AG04450 (cell line): ENCODE results near the gene VANGL2. TPM values are rescaled to one million over a fixed set of nuclear protein-coding genes. Genes with fewer than 3 reads are reported as not detected.

Source experiments
- CTCF ChIA-PET: fragments of 300-600, 350-600 bp; formaldehyde crosslinking; extraction: SDS; loops from one replicate; lab custom pipeline; 2022; ENCODE audit warnings: antibody characterized with exemption, inconsistent platforms; lab: Charles Lee
- POLR2A ChIA-PET: fragments of 350-600 bp; formaldehyde crosslinking; extraction: SDS; loops from one replicate; lab custom pipeline; 2021; ENCODE audit warnings: antibody characterized with exemption, inconsistent platforms; lab: Yijun Ruan, JAX
- DNase-seq: peaks from one replicate; pipeline ENCODE4 v3.0.0-alpha.2; 2011; ENCODE audit warnings: low read depth, low spot score
- H3K27ac ChIP-seq: one replicate; pipeline ENCODE4 v1.5.1; 2012; ENCODE audit warnings: low read depth, low read length, control low read depth
- H3K27me3 ChIP-seq: one replicate; pipeline ENCODE4 v1.6.0; 2012; ENCODE audit warnings: low read length; ENCODE audit not compliant: control insufficient read depth, insufficient read depth
- H3K4me3 ChIP-seq: 2 replicates; pipeline ENCODE4 v1.5.1; 2011; ENCODE audit warnings: mild to moderate bottlenecking, low read depth, low read length, control low read depth
- H3K9me3 ChIP-seq: 2 replicates; pipeline ENCODE4 v1.5.1; 2012; ENCODE audit warnings: low read length; ENCODE audit not compliant: control insufficient read depth, insufficient read depth
- polyA plus RNA-seq: library from polyadenylated mRNA; depleted of rRNA; stranded (reverse); fragments of >200 nt; gene quantifications from 2 replicates; pipeline ENCODE4 v1.2.3, GENCODE V29; 2011
- TF ChIP-seq, protein P1 (sequence below): IDR thresholded peaks from 2 replicates; pipeline ENCODE4 v1.5.1; 2011; ENCODE audit warnings: low read depth, low read length, control low read depth, inconsistent platforms

Gene VANGL2
- polyA plus RNA-seq, 1 experiment = 3.4 TPM

DNA sequence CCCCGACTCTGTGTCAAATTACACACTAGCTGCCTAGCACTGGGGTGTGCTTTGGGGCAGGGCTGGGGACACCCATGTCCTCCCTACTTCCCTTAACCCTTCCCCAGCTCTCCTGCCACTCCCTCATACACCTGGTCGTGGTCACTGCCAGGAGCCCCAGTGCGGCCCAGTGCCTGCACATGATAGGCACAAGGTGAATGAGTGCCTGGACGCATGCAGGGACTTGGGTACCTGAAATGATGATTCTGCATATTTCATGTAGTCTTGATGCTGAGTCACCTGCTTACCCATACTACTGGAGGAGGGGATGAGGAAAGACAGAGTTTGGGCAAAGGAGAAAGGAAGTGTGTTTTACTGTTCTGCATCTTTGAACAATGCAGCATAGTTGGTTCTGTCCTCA is 1.5 kb upstream of the VANGL2 start:
- no peak overlapping the region for H3K27ac ChIP-seq
- TF ChIP-seq, protein P1, sequence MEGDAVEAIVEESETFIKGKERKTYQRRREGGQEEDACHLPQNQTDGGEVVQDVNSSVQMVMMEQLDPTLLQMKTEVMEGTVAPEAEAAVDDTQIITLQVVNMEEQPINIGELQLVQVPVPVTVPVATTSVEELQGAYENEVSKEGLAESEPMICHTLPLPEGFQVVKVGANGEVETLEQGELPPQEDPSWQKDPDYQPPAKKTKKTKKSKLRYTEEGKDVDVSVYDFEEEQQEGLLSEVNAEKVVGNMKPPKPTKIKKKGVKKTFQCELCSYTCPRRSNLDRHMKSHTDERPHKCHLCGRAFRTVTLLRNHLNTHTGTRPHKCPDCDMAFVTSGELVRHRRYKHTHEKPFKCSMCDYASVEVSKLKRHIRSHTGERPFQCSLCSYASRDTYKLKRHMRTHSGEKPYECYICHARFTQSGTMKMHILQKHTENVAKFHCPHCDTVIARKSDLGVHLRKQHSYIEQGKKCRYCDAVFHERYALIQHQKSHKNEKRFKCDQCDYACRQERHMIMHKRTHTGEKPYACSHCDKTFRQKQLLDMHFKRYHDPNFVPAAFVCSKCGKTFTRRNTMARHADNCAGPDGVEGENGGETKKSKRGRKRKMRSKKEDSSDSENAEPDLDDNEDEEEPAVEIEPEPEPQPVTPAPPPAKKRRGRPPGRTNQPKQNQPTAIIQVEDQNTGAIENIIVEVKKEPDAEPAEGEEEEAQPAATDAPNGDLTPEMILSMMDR = no peak
- DNase-seq = no peak
- no peak overlapping the region for H3K4me3 ChIP-seq
- H3K9me3 ChIP-seq = no peaks in the 10 kb centered on the region
- H3K27me3 ChIP-seq = peaks cover 46% of the 10 kb centered on the region
- ChIA-PET CTCF (no interaction called here), POLR2A (no interaction called here)

DNA sequence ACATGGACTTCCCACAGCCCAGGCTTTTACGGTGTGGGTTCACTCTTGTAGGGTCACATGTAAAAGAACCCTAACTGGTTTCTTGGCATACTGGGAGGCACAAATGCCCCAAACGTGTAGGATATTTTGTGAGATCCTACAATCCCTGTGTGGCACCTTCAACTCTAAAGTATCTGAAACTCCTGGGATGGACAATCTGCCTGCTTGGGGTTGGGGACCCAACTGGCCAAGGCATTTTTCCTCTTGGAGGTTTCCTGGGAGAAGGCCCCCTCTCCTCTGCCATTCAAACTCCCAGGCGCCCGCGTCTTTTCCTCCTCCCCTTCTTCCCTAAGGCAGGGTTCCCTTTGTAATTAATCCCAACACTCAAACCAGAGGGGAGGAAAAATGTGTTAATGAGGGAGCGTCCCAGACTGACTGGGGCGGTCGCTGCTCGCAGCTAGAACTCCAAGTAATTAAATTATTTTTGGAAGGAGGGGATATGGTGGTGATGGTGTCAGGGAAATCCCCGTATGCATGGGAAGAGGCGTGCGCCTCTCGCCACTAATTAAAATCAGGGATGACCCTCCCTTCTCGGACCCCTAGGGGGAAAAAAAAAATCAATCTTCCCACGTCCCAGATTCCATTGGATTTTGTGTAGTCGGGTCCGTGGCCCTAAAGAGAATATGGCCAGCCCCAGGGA is 681 bp upstream of the VANGL2 start:
- CTCF ChIA-PET = no interaction called here
- peaks cover 46% of the 10 kb centered on the region for H3K27me3 ChIP-seq
- TF ChIP-seq, protein P1 = no peak
- POLR2A ChIA-PET = no interaction called here
- DNase-seq = no peak
- H3K9me3 ChIP-seq = no peaks in the 10 kb centered on the region
- peak overlapping the region; percentile 58 for H3K4me3 ChIP-seq
- no peak overlapping the region for H3K27ac ChIP-seq

DNA sequence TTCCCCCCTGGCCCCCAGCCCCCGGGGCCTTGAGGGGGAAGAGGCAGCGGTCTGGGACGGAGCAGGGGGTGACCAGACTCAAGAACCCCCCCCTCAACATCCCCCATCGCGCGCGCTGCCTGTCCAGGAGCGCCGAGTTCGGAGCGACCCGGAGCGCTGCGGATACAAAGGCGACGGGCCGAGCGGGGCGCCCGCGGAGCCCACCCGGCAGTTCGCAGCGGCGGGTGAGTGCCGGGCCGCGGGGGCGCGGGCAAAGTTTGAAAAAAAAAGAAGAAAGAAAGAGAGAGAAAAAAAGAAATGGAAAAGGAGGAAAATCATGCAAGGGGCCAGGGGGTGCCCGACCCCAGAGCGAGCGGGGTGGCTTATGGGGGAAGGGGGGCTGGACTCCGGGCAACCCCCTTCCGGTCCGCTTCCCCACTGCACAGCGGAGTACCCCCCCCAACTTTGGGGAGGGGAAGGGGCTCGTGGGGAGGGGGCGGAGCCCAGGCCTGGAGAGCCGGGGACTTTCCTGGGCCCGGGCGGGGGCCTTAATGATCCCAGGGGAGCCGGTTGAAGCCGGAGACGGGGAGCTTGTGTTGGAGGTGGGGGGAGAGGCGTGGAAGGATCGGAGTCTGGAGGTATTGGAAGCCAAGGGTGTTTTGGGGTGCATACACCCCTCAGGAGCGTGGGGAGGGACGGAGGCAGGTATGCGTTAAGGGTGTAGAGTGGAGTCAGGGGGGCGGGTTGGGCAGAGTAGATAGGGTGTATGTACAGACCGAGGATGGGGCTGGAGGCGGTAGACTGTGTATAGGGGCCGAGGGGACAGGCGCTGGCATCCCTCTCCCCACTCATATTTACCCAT is 502 bp downstream of the VANGL2 start:
- no peaks in the 10 kb centered on the region for H3K9me3 ChIP-seq
- ChIA-PET POLR2A (no interaction called here), CTCF (no interaction called here)
- TF ChIP-seq, protein P1 = no peak
- H3K27me3 ChIP-seq = peaks cover 39% of the 10 kb centered on the region
- H3K27ac ChIP-seq = no peak overlapping the region
- H3K4me3 ChIP-seq = peak overlapping the region; percentile 64
- DNase-seq = no peak

DNA sequence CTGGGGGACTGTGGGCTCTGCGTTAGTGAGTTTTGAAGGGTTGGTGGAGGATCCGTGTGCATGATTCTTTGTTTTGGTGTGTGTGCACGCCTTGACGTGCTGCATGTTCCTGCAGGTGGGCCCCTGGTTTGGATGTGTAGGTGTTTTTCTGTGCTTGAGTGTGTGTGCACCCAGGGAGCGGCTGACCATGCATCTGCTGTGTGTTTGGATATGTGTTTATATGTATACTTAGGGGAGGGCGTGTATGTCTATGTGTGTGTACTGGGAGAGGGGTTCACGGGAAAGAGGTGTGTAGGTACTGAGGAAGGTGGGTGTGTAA is 1.1 kb downstream of the VANGL2 start:
- TF ChIP-seq, protein P1 = no peak
- H3K27me3 ChIP-seq = peaks cover 39% of the 10 kb centered on the region
- CTCF ChIA-PET = no interaction called here

More for the DNA sequence above, 1.1 kb downstream of the VANGL2 start:
- no peak for DNase-seq
- POLR2A ChIA-PET = no interaction called here
- Histone ChIP-seq H3K9me3 (no peaks in the 10 kb centered on the region), H3K27ac (no peak overlapping the region), H3K4me3 (peak overlapping the region; percentile 64)
